SK-N-SH (cell line): ENCODE results near the gene NDUFA12. TPM values are rescaled to one million over a fixed set of nuclear protein-coding genes. Genes with fewer than 3 reads are reported as not detected.

ENCODE experiments used
- CTCF ChIA-PET: fragments of 300-600, 350-600 bp; formaldehyde crosslinking; extraction: SDS; loops from one replicate; lab custom pipeline; 2021; lab: Yijun Ruan, JAX
- POLR2A ChIA-PET: fragments of 350-600 bp; sonication (Branson Sonifier 250); formaldehyde crosslinking; extraction: SDS; loops from one replicate; lab custom pipeline; 2020; ENCODE audit warnings: antibody characterized with exemption, inconsistent platforms; lab: Yijun Ruan, JAX
- DNase-seq: peaks from one replicate; pipeline ENCODE4 v3.0.0; 2012
- H2AFZ ChIP-seq: fragments of 200-600 bp; sonication (generic); 2 replicates; pipeline ENCODE4 v1.8.1; 2016; ENCODE audit warnings: antibody characterized with exemption, mild to moderate bottlenecking, low read depth
- H3F3A ChIP-seq: fragments of 200-600 bp; sonication (generic); replicated peaks from 2 replicates; pipeline ENCODE3; 2016; ENCODE audit warnings: antibody characterized with exemption, mild to moderate bottlenecking; ENCODE audit not compliant: insufficient read depth
- H3K27ac ChIP-seq, 2 experiments: fragments of 200-500 bp in 1 of 2; fragments of 200-600 bp in 1 of 2; sonication (Bioruptor generic) in 1 of 2; sonication (generic), shearing (Covaris generic) in 1 of 2; 2 replicates each; pipeline versions ENCODE4 v1.5.1 to v1.6.1; 2014 to 2016; ENCODE audit warnings: low read depth in 2 of 2, inconsistent platforms in 1 of 2, low read length in 1 of 2, mild to moderate bottlenecking in 1 of 2, mixed read lengths in 1 of 2
- H3K27me3 ChIP-seq: fragments of 200-600 bp; sonication (generic), shearing (Covaris generic); 2 replicates; pipeline ENCODE4 v1.6.1; 2016; ENCODE audit warnings: mixed run types; ENCODE audit not compliant: insufficient read depth
- H3K36me3 ChIP-seq, 2 experiments: fragments of 200-500 bp in 1 of 2; fragments of 200-600 bp in 1 of 2; sonication (Bioruptor generic) in 1 of 2; sonication (generic) in 1 of 2; replicated peaks in 1 of 2; 2 replicates each; pipeline versions ENCODE3 to v1.5.1; 2014 to 2016; ENCODE audit warnings: low read length in 1 of 2, mild to moderate bottlenecking in 1 of 2; ENCODE audit not compliant: insufficient read depth in 2 of 2, control insufficient read depth in 1 of 2
- H3K4me1 ChIP-seq, 2 experiments: fragments of 200-500 bp in 1 of 2; fragments of 200-600 bp in 1 of 2; sonication (Bioruptor generic) in 1 of 2; sonication (generic), shearing (Covaris generic) in 1 of 2; 2 replicates each; pipeline versions ENCODE4 v1.5.1 to v1.6.1; 2014 to 2016; ENCODE audit warnings: low read depth in 1 of 2, low read length in 1 of 2, mixed run types in 1 of 2; ENCODE audit not compliant: insufficient read depth in 2 of 2, control insufficient read depth in 1 of 2
- H3K4me2 ChIP-seq: fragments of 200-600 bp; sonication (generic), shearing (Covaris generic); 2 replicates; pipeline ENCODE4 v1.6.1; 2017; ENCODE audit warnings: mixed run types
- H3K4me3 ChIP-seq, 2 experiments: fragments of 200-500 bp in 1 of 2; fragments of 200-600 bp in 1 of 2; sonication (Bioruptor generic) in 1 of 2; sonication (generic), shearing (Covaris generic) in 1 of 2; 2 replicates each; pipeline versions ENCODE4 v1.5.1 to v1.8.1; 2014 to 2016; ENCODE audit warnings: low read depth in 2 of 2, inconsistent platforms in 1 of 2, low read length in 1 of 2, mild to moderate bottlenecking in 1 of 2, mixed read lengths in 1 of 2, moderate library complexity in 1 of 2
- H3K79me2 ChIP-seq: fragments of 200-600 bp; sonication (generic); 2 replicates; pipeline ENCODE4 v1.8.1; 2017; ENCODE audit warnings: mild to moderate bottlenecking; ENCODE audit not compliant: insufficient read depth
- H3K9ac ChIP-seq: fragments of 200-600 bp; sonication (generic); 2 replicates; pipeline ENCODE4 v1.6.1; 2017; ENCODE audit warnings: mixed run types
- H3K9me2 ChIP-seq: fragments of 200-600 bp; sonication (generic); 2 replicates; pipeline ENCODE4 v1.6.1; 2017; ENCODE audit warnings: mixed run types
- H3K9me3 ChIP-seq: fragments of 200-600 bp; sonication (generic); 2 replicates; pipeline ENCODE4 v1.6.1; 2017; ENCODE audit warnings: mixed run types, mild to moderate bottlenecking, moderate library complexity
- H4K20me1 ChIP-seq: fragments of 200-600 bp; sonication (generic); 2 replicates; pipeline ENCODE4 v1.6.1; 2017; ENCODE audit warnings: mild to moderate bottlenecking, mixed run types; ENCODE audit not compliant: insufficient read depth
- ELF1 ChIP-seq: IDR thresholded peaks from 2 replicates; pipeline ENCODE4 v1.4.0; 2012
- FOSL2 ChIP-seq: IDR thresholded peaks from 2 replicates; pipeline ENCODE4 v1.4.0; 2012; ENCODE audit warnings: low read depth, mild to moderate bottlenecking, moderate library complexity, borderline replicate concordance
- FOXJ3 ChIP-seq: sonication (generic); formaldehyde crosslinking; IDR thresholded peaks from 2 replicates; pipeline ENCODE4 v1.5.1; 2020; ENCODE audit warnings: mild to moderate bottlenecking, missing genetic modification reagents
- FOXM1 ChIP-seq: IDR thresholded peaks from 2 replicates; pipeline ENCODE4 v1.4.0; 2012; ENCODE audit warnings: low read depth, mild to moderate bottlenecking
- GATA2 ChIP-seq: sonication (generic); formaldehyde crosslinking; IDR thresholded peaks from 2 replicates; pipeline ENCODE4 v1.5.0; 2020; ENCODE audit warnings: mild to moderate bottlenecking, missing genetic modification reagents
- JUND ChIP-seq: IDR thresholded peaks from 2 replicates; pipeline ENCODE4 v1.4.0; 2012
- MAX ChIP-seq: IDR thresholded peaks from 2 replicates; pipeline ENCODE4 v1.4.0; 2012; ENCODE audit warnings: low read depth
- NRF1 ChIP-seq: IDR thresholded peaks from 2 replicates; pipeline ENCODE4 v1.6.1; 2012; ENCODE audit warnings: low read depth, mild to moderate bottlenecking, low read length
- POLR2AphosphoS5 ChIP-seq: IDR thresholded peaks from 2 replicates; pipeline ENCODE4 v1.6.1; 2012; ENCODE audit warnings: low read depth, low read length
- RAD21 ChIP-seq: IDR thresholded peaks from 2 replicates; pipeline ENCODE4 v1.6.1; 2012; ENCODE audit warnings: mild to moderate bottlenecking, low read length
- SIN3A ChIP-seq: IDR thresholded peaks from 2 replicates; pipeline ENCODE4 v1.6.1; 2012; ENCODE audit warnings: low read depth, mild to moderate bottlenecking, low read length, moderate library complexity, borderline replicate concordance
- SMC3 ChIP-seq: IDR thresholded peaks from 2 replicates; pipeline ENCODE4 v1.6.1; 2012; ENCODE audit warnings: low read depth, low read length, improper control_type of control experiment
- YY1 ChIP-seq: IDR thresholded peaks from 2 replicates; pipeline ENCODE4 v1.4.0; 2012; ENCODE audit warnings: low read depth, mild to moderate bottlenecking
- ZBTB33 ChIP-seq: IDR thresholded peaks from 2 replicates; pipeline ENCODE4 v1.4.0; 2012; ENCODE audit warnings: low read depth, borderline replicate concordance
- WGBS: methylation state at CpG from one replicate; pipeline ENCODE4 v1.1.6; 2017; ENCODE audit warnings: low lambda C conversion rate; 5-methylcytosine and 5-hydroxymethylcytosine counted together
- polyA plus RNA-seq, 3 experiments: library from polyadenylated mRNA; depleted of rRNA; stranded (reverse); fragments of >200 nt; gene quantifications; 2 replicates each; pipeline ENCODE4 v1.2.3, GENCODE V29; 2012
- TF ChIP-seq, protein P1 (sequence below): IDR thresholded peaks from 2 replicates; pipeline ENCODE4 v1.4.0; 2012; ENCODE audit warnings: low read depth, borderline replicate concordance
- TF ChIP-seq, protein P2 (sequence below): fragments of 200-600 bp; sonication (generic); IDR thresholded peaks from 2 replicates; pipeline ENCODE4 v1.6.1; 2017; ENCODE audit warnings: antibody characterized with exemption, mild to moderate bottlenecking, moderate library complexity
- TF ChIP-seq, protein P3 (sequence below): fragments of 150-350 bp; IDR thresholded peaks from 2 replicates; pipeline ENCODE4 v1.6.1; 2016; ENCODE audit warnings: mild to moderate bottlenecking, low read depth, low read length
- TF ChIP-seq, protein P4 (sequence below): IDR thresholded peaks from 2 replicates; pipeline ENCODE4; 2012

NDUFA12 gene
- polyA plus RNA-seq, 1 of the 3 experiments (the other 2 are of a cell fraction) = 106 TPM

GRCh38 chr12:94942663-94943062, 60.8 kb downstream of the NDUFA12 start:
- Histone ChIP-seq H3K4me3 (no peak overlapping the region), H3K9me2 (no peaks in the 10 kb centered on the region), H3F3A (no peaks in the 10 kb centered on the region), H3K36me3 (no peaks in the 10 kb centered on the region), H3K27ac (no peak overlapping the region), H4K20me1 (no peaks in the 10 kb centered on the region), H3K9ac (no peak overlapping the region), H3K9me3 (no peaks in the 10 kb centered on the region), H3K27me3 (no peaks in the 10 kb centered on the region; the same call in 1 of the 2 replicates), H3K4me1 (no peaks in the 10 kb centered on the region; a peak in 1 of 4 replicates), H3K79me2 (no peaks in the 10 kb centered on the region), H2AFZ (no peak overlapping the region), H3K4me2 (no peak overlapping the region)
- CTCF ChIA-PET = no interaction called here
- WGBS = 78% methylated on average over 3 of the region's 3 CpGs
- POLR2A ChIA-PET = no interaction called here
- no peak for TF ChIP-seq SIN3A
- no peak for TF ChIP-seq MAX
- no peak for TF ChIP-seq ZBTB33
- no peak for TF ChIP-seq NRF1
- TF ChIP-seq, protein P1, sequence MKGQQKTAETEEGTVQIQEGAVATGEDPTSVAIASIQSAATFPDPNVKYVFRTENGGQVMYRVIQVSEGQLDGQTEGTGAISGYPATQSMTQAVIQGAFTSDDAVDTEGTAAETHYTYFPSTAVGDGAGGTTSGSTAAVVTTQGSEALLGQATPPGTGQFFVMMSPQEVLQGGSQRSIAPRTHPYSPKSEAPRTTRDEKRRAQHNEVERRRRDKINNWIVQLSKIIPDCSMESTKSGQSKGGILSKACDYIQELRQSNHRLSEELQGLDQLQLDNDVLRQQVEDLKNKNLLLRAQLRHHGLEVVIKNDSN = no peak
- TF ChIP-seq JUND = no peak
- TF ChIP-seq YY1 = no peak
- no peak for TF ChIP-seq ELF1
- TF ChIP-seq, protein P2, sequence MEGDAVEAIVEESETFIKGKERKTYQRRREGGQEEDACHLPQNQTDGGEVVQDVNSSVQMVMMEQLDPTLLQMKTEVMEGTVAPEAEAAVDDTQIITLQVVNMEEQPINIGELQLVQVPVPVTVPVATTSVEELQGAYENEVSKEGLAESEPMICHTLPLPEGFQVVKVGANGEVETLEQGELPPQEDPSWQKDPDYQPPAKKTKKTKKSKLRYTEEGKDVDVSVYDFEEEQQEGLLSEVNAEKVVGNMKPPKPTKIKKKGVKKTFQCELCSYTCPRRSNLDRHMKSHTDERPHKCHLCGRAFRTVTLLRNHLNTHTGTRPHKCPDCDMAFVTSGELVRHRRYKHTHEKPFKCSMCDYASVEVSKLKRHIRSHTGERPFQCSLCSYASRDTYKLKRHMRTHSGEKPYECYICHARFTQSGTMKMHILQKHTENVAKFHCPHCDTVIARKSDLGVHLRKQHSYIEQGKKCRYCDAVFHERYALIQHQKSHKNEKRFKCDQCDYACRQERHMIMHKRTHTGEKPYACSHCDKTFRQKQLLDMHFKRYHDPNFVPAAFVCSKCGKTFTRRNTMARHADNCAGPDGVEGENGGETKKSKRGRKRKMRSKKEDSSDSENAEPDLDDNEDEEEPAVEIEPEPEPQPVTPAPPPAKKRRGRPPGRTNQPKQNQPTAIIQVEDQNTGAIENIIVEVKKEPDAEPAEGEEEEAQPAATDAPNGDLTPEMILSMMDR = no peak
- TF ChIP-seq POLR2AphosphoS5 = no peak
- TF ChIP-seq SMC3 = no peak
- no peak for TF ChIP-seq FOSL2
- TF ChIP-seq FOXJ3 = no peak
- no peak for TF ChIP-seq RAD21
- TF ChIP-seq FOXM1 = no peak
- TF ChIP-seq, protein P3, sequence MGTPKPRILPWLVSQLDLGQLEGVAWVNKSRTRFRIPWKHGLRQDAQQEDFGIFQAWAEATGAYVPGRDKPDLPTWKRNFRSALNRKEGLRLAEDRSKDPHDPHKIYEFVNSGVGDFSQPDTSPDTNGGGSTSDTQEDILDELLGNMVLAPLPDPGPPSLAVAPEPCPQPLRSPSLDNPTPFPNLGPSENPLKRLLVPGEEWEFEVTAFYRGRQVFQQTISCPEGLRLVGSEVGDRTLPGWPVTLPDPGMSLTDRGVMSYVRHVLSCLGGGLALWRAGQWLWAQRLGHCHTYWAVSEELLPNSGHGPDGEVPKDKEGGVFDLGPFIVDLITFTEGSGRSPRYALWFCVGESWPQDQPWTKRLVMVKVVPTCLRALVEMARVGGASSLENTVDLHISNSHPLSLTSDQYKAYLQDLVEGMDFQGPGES = no peak
- no peak for TF ChIP-seq GATA2 (CRISPR knock-in tag)
- TF ChIP-seq, protein P4, sequence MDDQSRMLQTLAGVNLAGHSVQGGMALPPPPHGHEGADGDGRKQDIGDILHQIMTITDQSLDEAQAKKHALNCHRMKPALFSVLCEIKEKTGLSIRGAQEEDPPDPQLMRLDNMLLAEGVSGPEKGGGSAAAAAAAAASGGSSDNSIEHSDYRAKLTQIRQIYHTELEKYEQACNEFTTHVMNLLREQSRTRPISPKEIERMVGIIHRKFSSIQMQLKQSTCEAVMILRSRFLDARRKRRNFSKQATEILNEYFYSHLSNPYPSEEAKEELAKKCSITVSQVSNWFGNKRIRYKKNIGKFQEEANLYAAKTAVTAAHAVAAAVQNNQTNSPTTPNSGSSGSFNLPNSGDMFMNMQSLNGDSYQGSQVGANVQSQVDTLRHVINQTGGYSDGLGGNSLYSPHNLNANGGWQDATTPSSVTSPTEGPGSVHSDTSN = no peak
- DNase-seq = no peak
